ENCODE data around the gene COL6A1.
"Not testable (repeated sequence)": the region's sequence is repeated elsewhere in the genome, so short reads cannot be mapped to it uniquely, and the experiment has no call there.

The COL6A1 gene

GRCh38 chr21:45945066-45945867, 36.3 kb upstream of the COL6A1 start:
- no peak for DNase-seq

- DNase-seq = no peak
Measured at GRCh38 chr21:45945868-45946210, 35.7 kb upstream of the COL6A1 start.

- no peak for DNase-seq
Measured at GRCh38 chr21:45947296-45947695, 34.3 kb upstream of the COL6A1 start.

- DNase-seq = no peak
Measured at GRCh38 chr21:45947716-45948255, 33.8 kb upstream of the COL6A1 start.

- no peak for DNase-seq
Measured at GRCh38 chr21:45948576-45949141, 32.9 kb upstream of the COL6A1 start.

GRCh38 chr21:45949928-45950739, 31.4 kb upstream of the COL6A1 start:
- DNase-seq = no peak

GRCh38 chr21:45950740-45951515, 30.6 kb upstream of the COL6A1 start:
- peak in 1 of 2 experiments; percentile 33 for DNase-seq

- no peak for DNase-seq
Measured at GRCh38 chr21:45951676-45952075, 29.9 kb upstream of the COL6A1 start.

- not testable (repeated sequence) for DNase-seq
Measured at GRCh38 chr21:45952527-45952926, 29.0 kb upstream of the COL6A1 start.

GRCh38 chr21:45952974-45953373, 28.6 kb upstream of the COL6A1 start:
- no peak for DNase-seq

- no peak for DNase-seq
Measured at GRCh38 chr21:45954261-45954660, 27.3 kb upstream of the COL6A1 start.

GRCh38 chr21:45954921-45955320, 26.6 kb upstream of the COL6A1 start:
- no peak for DNase-seq

GRCh38 chr21:45957551-45957950, 24.0 kb upstream of the COL6A1 start:
- DNase-seq = no peak

GRCh38 chr21:45957981-45958600, 23.5 kb upstream of the COL6A1 start:
- no peak for DNase-seq

GRCh38 chr21:45959182-45959581, 22.4 kb upstream of the COL6A1 start:
- no peak for DNase-seq

- DNase-seq = no peak
Measured at GRCh38 chr21:45959779-45960390, 21.7 kb upstream of the COL6A1 start.

GRCh38 chr21:45961408-45961807, 20.2 kb upstream of the COL6A1 start:
- DNase-seq = not testable (repeated sequence)

- DNase-seq = no peak
Measured at GRCh38 chr21:45962531-45963231, 18.9 kb upstream of the COL6A1 start.

GRCh38 chr21:45963232-45963570, 18.4 kb upstream of the COL6A1 start:
- no peak for DNase-seq

- DNase-seq = no peak
Measured at GRCh38 chr21:45964649-45965048, 16.9 kb upstream of the COL6A1 start.

- DNase-seq = no peak
Measured at GRCh38 chr21:45965084-45965809, 16.3 kb upstream of the COL6A1 start.
